ENCODE results near the gene PCDH1.

PCDH1 gene

DNA sequence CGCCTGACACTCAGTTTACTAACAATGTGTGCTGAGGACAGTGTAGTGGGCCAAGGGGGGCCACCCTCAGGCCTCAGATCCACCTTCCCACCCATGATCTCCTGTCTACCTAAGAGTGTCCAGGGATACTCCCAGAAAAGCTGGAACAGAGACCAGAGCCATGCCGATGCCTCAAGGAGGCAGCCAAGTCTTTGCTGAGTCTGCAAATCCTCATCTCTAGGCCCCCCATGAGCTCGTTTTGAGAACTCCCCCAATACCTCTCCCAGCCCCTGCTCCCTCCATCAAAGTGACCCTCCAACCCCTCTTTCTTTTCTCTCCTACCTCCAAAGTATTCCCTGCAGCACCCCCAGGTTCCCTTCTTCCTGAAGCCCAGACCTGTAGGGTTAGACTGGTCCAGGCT is 53.5 kb downstream of the PCDH1 start:
- no peaks in the 10 kb centered on the region for H3F3A ChIP-seq (ENCODE audit: insufficient read depth)
- no peak overlapping the region for H2AFZ ChIP-seq (ENCODE audit: low read depth, low read length, severe bottlenecking)
- H3K79me2 ChIP-seq (ENCODE audit: insufficient read depth, low read length), result no peaks in the 10 kb centered on the region
- no peak overlapping the region for H3K4me3 ChIP-seq (ENCODE audit: insufficient read depth, low read length, poor library complexity, severe bottlenecking)
- H3K9ac ChIP-seq (ENCODE audit: low read length), result no peak overlapping the region
- no peak overlapping the region for H3K4me2 ChIP-seq (ENCODE audit: low read depth, low read length, poor library complexity, severe bottlenecking)
- H3K36me3 ChIP-seq (ENCODE audit: low read length), result no peaks in the 10 kb centered on the region
- H3K9me3 ChIP-seq (ENCODE audit: insufficient read depth, low read length), result no peaks in the 10 kb centered on the region
- no peaks in the 10 kb centered on the region for H4K20me1 ChIP-seq (ENCODE audit: low read depth, low read length)
- TF ChIP-seq, protein P1, sequence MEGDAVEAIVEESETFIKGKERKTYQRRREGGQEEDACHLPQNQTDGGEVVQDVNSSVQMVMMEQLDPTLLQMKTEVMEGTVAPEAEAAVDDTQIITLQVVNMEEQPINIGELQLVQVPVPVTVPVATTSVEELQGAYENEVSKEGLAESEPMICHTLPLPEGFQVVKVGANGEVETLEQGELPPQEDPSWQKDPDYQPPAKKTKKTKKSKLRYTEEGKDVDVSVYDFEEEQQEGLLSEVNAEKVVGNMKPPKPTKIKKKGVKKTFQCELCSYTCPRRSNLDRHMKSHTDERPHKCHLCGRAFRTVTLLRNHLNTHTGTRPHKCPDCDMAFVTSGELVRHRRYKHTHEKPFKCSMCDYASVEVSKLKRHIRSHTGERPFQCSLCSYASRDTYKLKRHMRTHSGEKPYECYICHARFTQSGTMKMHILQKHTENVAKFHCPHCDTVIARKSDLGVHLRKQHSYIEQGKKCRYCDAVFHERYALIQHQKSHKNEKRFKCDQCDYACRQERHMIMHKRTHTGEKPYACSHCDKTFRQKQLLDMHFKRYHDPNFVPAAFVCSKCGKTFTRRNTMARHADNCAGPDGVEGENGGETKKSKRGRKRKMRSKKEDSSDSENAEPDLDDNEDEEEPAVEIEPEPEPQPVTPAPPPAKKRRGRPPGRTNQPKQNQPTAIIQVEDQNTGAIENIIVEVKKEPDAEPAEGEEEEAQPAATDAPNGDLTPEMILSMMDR (IDR thresholded peaks at IDR 0.05; ENCODE audit: insufficient read depth, low read length, poor library complexity, severe bottlenecking), result no peak
- TF ChIP-seq EZH2phosphoT487 (conservative IDR thresholded peaks at IDR 0.05; ENCODE audit: low read length), result no peak
- H3K27me3 ChIP-seq (ENCODE audit: low read length), result no peaks in the 10 kb centered on the region
- H3K27ac ChIP-seq (ENCODE audit: low read depth, low read length), result no peak overlapping the region
- H3K9me2 ChIP-seq (replicated peaks; ENCODE audit: insufficient read depth, low read length), result no peaks in the 10 kb centered on the region

GRCh38 chr5:141823056-141823455 is 55.2 kb downstream of the PCDH1 start:
- H3K27ac ChIP-seq (ENCODE audit: low read depth, low read length), result no peak overlapping the region
- H3K4me3 ChIP-seq (ENCODE audit: insufficient read depth, low read length, poor library complexity, severe bottlenecking), result no peak overlapping the region
- H3K79me2 ChIP-seq (ENCODE audit: insufficient read depth, low read length), result no peaks in the 10 kb centered on the region
- H3K9me3 ChIP-seq (ENCODE audit: insufficient read depth, low read length), result no peaks in the 10 kb centered on the region
- no peaks in the 10 kb centered on the region for H3K27me3 ChIP-seq (ENCODE audit: low read length)
- H2AFZ ChIP-seq (ENCODE audit: low read depth, low read length, severe bottlenecking), result no peak overlapping the region
- no peak overlapping the region for H3K9ac ChIP-seq (ENCODE audit: low read length)
- TF ChIP-seq EZH2phosphoT487 (conservative IDR thresholded peaks at IDR 0.05; ENCODE audit: low read length), result no peak
- TF ChIP-seq, protein P1 (IDR thresholded peaks at IDR 0.05; ENCODE audit: insufficient read depth, low read length, poor library complexity, severe bottlenecking), result no peak
- no peaks in the 10 kb centered on the region for H3F3A ChIP-seq (ENCODE audit: insufficient read depth)
- no peaks in the 10 kb centered on the region for H4K20me1 ChIP-seq (ENCODE audit: low read depth, low read length)
- no peaks in the 10 kb centered on the region for H3K36me3 ChIP-seq (ENCODE audit: low read length)
- no peaks in the 10 kb centered on the region for H3K9me2 ChIP-seq (replicated peaks; ENCODE audit: insufficient read depth, low read length)
- no peak overlapping the region for H3K4me2 ChIP-seq (ENCODE audit: low read depth, low read length, poor library complexity, severe bottlenecking)

- Histone ChIP-seq H3K36me3 (ENCODE audit: low read length) (no peaks in the 10 kb centered on the region), H3F3A (ENCODE audit: insufficient read depth) (no peaks in the 10 kb centered on the region), H3K79me2 (ENCODE audit: insufficient read depth, low read length) (no peaks in the 10 kb centered on the region), H2AFZ (ENCODE audit: low read depth, low read length, severe bottlenecking) (no peak overlapping the region), H3K27me3 (ENCODE audit: low read length) (no peaks in the 10 kb centered on the region), H3K4me3 (ENCODE audit: insufficient read depth, low read length, poor library complexity, severe bottlenecking) (no peak overlapping the region), H4K20me1 (ENCODE audit: low read depth, low read length) (no peaks in the 10 kb centered on the region), H3K9me2 (replicated peaks; ENCODE audit: insufficient read depth, low read length) (no peaks in the 10 kb centered on the region), H3K27ac (ENCODE audit: low read depth, low read length) (no peak overlapping the region), H3K9me3 (ENCODE audit: insufficient read depth, low read length) (no peaks in the 10 kb centered on the region), H3K4me2 (ENCODE audit: low read depth, low read length, poor library complexity, severe bottlenecking) (no peak overlapping the region), H3K9ac (ENCODE audit: low read length) (no peak overlapping the region)
- no peak for TF ChIP-seq EZH2phosphoT487 (conservative IDR thresholded peaks at IDR 0.05; ENCODE audit: low read length)
- TF ChIP-seq, protein P1 (IDR thresholded peaks at IDR 0.05; ENCODE audit: insufficient read depth, low read length, poor library complexity, severe bottlenecking), result no peak
Observed at GRCh38 chr5:141822144-141822543, 56.1 kb downstream of the PCDH1 start.
